Colonic mucosa (tissue), 4 donors: ENCODE data around the gene ZNF81. TPM values are rescaled to one million over a fixed set of nuclear protein-coding genes. Genes with fewer than 3 reads are reported as not detected.
"Not testable (repeated sequence)": the region's sequence is repeated elsewhere in the genome, so short reads cannot be mapped to it uniquely, and the experiment has no call there.

ENCODE experiments used
- DNase-seq: peaks from one replicate; pipeline ENCODE4 v3.0.0-alpha.2; 2020
- H3K27ac ChIP-seq: fragments of 200-600 bp; one replicate; pipeline ENCODE4 v1.8.0; 2021
- H3K27me3 ChIP-seq: fragments of 200-600 bp; one replicate; pipeline ENCODE4 v1.8.0; 2021
- H3K36me3 ChIP-seq: fragments of 200-600 bp; one replicate; pipeline ENCODE4 v1.8.0; 2021
- H3K4me1 ChIP-seq: fragments of 200-600 bp; one replicate; pipeline ENCODE4 v1.8.0; 2021; ENCODE audit warnings: mild to moderate bottlenecking
- H3K4me3 ChIP-seq: fragments of 200-600 bp; one replicate; pipeline ENCODE4 v1.8.0; 2021
- H3K9ac ChIP-seq, 2 donors: one replicate each; pipeline ENCODE4 v1.7.0; 2013; ENCODE audit warnings: control low read depth in 2 of 2, low read depth in 2 of 2, low read length in 2 of 2
- H3K9me3 ChIP-seq: fragments of 200-600 bp; one replicate; pipeline ENCODE4 v1.8.0; 2021
- intact Hi-C: fragments of 100-400 bp; cut with DNase I; formaldehyde crosslinking; loops from one replicate; pipeline ENCODE4 v1.14.1; 2022
- total RNA-seq, 2 donors: library from RNA; stranded (reverse); fragmentation: NEBNext Ultra II Directional in 1 of 2; extraction: Animal tissue kit (Norgen Biotek cat#: 25700) in 1 of 2; gene quantifications; one replicate each; pipeline ENCODE4 v1.2.1, GENCODE V29; 2021
- TF ChIP-seq, protein P1 (sequence below): fragments of 200-600 bp; IDR thresholded peaks from one replicate; pipeline ENCODE4 v1.8.0; 2022; ENCODE audit warnings: antibody characterized with exemption, mild to moderate bottlenecking
- donor health status: healthy.
- donor health status: DM: no; HTN: no; CAD: no.
- donor health status: DM: no; HTN: no; CAD: no.

The ZNF81 gene
- 10 to 100 TPM in 1 of 2 donors, 1 to 10 TPM in 1; 8.8 to 13.3 TPM for total RNA-seq

GRCh38 chrX:47836164-47837072 lies at the start of gene ZNF81:
ZNF81 (plus strand) TSS chrX:47836902; CDS start chrX:47846268, 9,366 bp downstream.
- TF ChIP-seq, protein P1, sequence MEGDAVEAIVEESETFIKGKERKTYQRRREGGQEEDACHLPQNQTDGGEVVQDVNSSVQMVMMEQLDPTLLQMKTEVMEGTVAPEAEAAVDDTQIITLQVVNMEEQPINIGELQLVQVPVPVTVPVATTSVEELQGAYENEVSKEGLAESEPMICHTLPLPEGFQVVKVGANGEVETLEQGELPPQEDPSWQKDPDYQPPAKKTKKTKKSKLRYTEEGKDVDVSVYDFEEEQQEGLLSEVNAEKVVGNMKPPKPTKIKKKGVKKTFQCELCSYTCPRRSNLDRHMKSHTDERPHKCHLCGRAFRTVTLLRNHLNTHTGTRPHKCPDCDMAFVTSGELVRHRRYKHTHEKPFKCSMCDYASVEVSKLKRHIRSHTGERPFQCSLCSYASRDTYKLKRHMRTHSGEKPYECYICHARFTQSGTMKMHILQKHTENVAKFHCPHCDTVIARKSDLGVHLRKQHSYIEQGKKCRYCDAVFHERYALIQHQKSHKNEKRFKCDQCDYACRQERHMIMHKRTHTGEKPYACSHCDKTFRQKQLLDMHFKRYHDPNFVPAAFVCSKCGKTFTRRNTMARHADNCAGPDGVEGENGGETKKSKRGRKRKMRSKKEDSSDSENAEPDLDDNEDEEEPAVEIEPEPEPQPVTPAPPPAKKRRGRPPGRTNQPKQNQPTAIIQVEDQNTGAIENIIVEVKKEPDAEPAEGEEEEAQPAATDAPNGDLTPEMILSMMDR: no peak
- Histone ChIP-seq H3K4me3 (peak within 1 kb of the TSS; percentile 37), H3K9ac (peak within 1 kb of the TSS; percentile 58 to 62), H3K27ac (peak within 1 kb of the TSS; percentile 51), H3K9me3 (no peaks in the 10 kb centered on the region), H3K4me1 (no peaks in the 10 kb centered on the region), H3K36me3 (no peaks in the 10 kb centered on the region), H3K27me3 (no peaks in the 10 kb centered on the region)
- peak; percentile 95 for DNase-seq
- intact Hi-C loops: no loop called here

DNA sequence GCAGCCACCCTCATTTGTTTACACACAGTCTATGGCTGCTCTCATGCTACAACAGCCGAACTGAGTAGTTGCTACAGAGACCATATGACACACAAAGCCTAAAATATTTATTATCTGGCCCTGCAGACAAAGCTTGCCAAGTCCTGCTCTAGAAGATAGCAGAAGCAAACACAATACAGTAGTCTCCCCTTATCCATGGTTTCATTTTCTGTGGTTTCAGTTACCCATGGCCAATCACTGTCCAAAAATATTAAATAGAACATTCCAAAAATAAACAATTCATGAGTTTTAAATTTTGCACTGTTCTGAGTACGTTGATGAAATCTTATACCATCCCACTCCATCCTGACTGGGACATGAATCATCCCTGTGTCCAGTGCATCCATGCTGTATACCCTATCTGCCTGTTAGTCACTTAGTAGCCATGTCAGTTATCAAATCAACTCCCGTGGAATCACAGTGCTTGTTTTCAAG lies 40.2 kb upstream of the ZNF81 start:
- H3K9me3 ChIP-seq: no peaks in the 10 kb centered on the region
- DNase-seq: no peak
- intact Hi-C loops: no loop called here

GRCh38 chrX:47797084-47797483 lies 39.6 kb upstream of the ZNF81 start:
- intact Hi-C loops: no loop called here
- no peak for DNase-seq
- Histone ChIP-seq H3K9me3 (no peaks in the 10 kb centered on the region), H3K9ac (no peak overlapping the region), H3K4me1 (no peaks in the 10 kb centered on the region), H3K27ac (no peak overlapping the region), H3K4me3 (no peak overlapping the region), H3K36me3 (no peaks in the 10 kb centered on the region), H3K27me3 (no peaks in the 10 kb centered on the region)
- TF ChIP-seq, protein P1: no peak

More for the DNA sequence above, 40.2 kb upstream of the ZNF81 start:
- Histone ChIP-seq H3K9ac (no peak overlapping the region), H3K4me3 (no peak overlapping the region), H3K36me3 (no peaks in the 10 kb centered on the region), H3K27me3 (no peaks in the 10 kb centered on the region), H3K4me1 (no peaks in the 10 kb centered on the region), H3K27ac (no peak overlapping the region)
- TF ChIP-seq, protein P1: no peak

DNA sequence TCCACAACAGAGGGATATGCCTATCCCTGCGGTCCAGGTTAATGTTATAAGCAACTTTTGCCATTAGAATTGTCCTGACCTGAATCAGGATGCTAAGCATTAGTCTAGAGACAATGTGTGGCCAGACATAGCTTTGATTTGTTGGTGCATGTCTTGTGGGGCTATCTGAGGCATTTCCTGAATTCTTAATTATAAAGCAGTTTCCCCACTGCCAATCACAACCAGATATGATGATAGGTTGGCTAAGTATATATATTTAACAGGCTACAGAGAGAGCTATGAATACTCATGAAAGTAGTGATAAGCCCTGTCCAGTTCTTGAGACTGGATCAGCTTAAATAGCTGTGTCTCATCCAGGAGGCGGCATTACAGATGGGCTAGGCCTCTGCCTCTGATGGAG lies 37.8 kb upstream of the ZNF81 start:
- intact Hi-C loops: no loop called here
- TF ChIP-seq, protein P1: no peak
- no peak for DNase-seq
- Histone ChIP-seq H3K27ac (no peak overlapping the region), H3K36me3 (no peaks in the 10 kb centered on the region), H3K9ac (no peak overlapping the region), H3K4me3 (no peak overlapping the region), H3K4me1 (no peaks in the 10 kb centered on the region), H3K27me3 (no peaks in the 10 kb centered on the region), H3K9me3 (no peaks in the 10 kb centered on the region)

DNA sequence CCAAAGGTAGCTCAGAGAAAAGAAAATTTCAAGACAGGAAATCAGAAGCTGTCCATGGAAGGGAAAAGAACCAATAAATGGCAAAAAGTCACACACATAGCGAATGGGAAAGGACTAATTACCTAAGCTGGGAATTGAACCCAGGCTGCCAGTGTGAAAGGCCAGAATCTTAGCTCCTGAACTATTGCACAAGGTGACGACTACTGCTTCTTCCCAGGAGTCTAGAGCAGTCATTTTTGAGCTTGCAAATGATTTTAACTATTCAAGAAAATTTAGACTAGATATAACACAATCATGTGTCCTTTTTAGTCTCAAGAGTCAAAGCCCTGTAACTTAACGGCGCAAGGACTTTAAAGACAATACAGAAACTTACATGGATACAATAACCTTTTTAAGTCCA lies 34.1 kb upstream of the ZNF81 start:
- H3K27ac ChIP-seq: no peak overlapping the region
- no peaks in the 10 kb centered on the region for H3K9me3 ChIP-seq
- no peak for DNase-seq
- H3K4me3 ChIP-seq: no peak overlapping the region
- H3K27me3 ChIP-seq: no peaks in the 10 kb centered on the region
- TF ChIP-seq, protein P1: no peak
- H3K36me3 ChIP-seq: no peaks in the 10 kb centered on the region
- intact Hi-C loops: no loop called here
- H3K4me1 ChIP-seq: no peaks in the 10 kb centered on the region
- no peak overlapping the region for H3K9ac ChIP-seq

DNA sequence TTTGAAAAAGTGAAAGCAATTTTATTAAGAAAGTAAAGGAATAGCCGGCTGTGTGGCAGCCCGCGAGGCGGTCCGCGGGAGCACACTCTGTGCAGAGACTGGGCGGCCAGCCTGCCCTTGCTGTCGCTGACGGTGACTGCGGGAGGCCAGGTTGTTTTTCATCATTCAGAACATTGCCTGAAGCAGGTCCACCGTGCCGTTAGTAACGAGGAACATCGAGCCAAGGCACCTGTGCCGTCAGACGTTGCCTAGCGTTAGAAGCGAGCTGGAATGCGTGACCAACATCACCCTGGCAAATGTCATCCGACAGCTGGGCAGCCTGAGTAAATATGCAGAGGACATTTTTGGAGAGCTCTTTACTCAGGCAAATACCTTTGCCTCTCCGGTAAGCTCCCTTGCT lies 33.6 kb upstream of the ZNF81 start:
- H3K4me1 ChIP-seq, DNase-seq, intact Hi-C loops, H3K9me3 ChIP-seq, H3K4me3 ChIP-seq, H3K27me3 ChIP-seq, H3K27ac ChIP-seq, H3K9ac ChIP-seq, H3K36me3 ChIP-seq: not testable (repeated sequence)
